8988T (cell line): ENCODE data around the gene RHBDL3.
"Not testable (repeated sequence)": the region's sequence is repeated elsewhere in the genome, so short reads cannot be mapped to it uniquely, and the experiment has no call there.

Source experiments
- DNase-seq: peaks from one replicate; pipeline ENCODE4 v3.0.0; 2011

Gene RHBDL3

DNA sequence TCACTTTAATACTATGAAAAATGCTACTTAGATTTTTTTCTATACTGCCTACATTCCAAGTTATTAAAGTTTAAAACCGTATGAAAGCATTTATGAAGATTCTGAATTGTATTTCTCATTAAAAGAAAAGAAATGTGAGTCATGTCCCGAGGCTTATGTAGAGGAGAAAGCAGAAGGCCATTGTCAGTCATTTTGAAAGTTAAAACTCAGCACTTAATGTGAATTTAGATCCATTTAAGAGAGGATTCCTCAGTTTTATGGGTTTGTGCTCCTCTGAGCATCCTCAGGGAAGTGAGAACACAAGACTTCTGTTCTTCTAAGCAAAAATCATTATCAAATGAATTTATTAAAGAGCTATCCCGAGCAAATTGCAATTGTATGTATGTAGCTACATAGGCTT, 64.5 kb downstream of the RHBDL3 start:
- DNase-seq, result no peak

DNA sequence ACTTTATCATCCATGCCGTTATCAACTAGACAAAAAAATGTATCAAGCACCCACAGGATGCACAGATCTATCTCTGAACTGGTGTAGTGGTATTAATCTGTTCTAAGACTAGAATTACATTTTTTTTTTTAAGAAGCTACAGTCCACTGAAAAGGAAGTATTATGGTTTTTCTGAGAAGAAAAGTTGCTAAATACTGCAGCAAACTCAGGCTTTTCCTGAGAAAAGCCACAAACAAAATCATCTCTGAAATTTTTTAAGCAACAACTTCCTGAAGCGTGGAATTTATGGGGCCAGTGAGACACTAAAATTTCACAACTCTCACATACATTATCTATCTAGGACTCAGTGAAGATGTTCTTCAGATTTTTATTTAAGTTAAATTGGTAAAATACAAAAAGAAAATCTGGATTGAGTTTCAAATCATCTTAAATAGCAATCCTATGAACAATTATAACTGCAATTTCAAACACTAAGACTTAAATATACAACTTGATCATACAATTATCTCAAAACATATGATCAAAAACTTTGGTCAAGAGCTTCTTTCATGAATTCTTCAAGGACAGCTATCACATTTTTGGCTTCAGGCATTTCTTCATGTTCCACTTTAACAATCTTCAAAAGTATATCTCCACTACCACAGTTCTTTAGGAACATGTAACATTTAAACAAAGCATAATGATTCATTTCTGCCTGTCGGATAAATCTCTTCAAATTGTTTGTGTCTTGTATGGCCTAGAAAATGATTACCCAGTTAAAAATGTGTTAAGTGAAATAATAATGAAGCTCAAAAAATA, 65.8 kb downstream of the RHBDL3 start:
- no peak for DNase-seq

DNA sequence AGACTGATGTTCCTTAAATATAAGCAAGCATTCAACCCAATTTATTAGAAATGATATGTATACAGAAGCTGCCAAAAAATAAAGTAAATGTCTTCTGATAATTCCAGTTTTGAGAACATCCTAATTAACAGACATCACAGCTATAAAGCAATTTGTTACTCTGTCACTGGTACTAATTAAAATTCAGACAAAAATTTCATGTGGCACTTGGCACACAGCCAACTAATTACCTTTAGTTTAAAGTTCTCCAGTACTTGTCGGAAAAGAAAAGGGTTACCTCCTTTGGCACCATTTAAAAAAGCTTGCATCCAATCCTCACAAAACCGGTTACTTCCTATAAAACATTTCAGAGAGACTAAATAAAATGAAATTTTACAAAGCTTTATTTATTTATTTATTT, 67.6 kb downstream of the RHBDL3 start:
- no peak for DNase-seq

GRCh38 chr17:32335046-32335445, 69.4 kb downstream of the RHBDL3 start:
- no peak for DNase-seq

DNA sequence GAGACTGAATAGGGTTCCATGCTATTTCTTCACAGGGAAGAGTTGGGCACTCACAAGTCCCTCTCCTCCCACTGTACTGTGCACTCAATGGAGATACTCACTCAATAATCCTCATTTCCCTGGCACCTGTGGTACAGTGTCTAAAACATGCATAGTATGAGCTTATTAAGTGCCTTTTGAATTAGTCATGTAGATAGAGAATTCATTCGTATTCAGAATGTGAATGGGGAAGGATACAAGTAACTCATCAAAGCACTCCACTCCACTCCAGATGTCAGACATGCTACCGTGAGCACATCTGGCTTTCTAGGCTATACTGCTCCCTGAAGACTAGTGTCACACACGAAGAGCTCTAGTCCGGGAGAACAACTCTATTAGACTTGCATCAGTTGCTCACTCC, 70.1 kb downstream of the RHBDL3 start:
- no peak for DNase-seq

DNA sequence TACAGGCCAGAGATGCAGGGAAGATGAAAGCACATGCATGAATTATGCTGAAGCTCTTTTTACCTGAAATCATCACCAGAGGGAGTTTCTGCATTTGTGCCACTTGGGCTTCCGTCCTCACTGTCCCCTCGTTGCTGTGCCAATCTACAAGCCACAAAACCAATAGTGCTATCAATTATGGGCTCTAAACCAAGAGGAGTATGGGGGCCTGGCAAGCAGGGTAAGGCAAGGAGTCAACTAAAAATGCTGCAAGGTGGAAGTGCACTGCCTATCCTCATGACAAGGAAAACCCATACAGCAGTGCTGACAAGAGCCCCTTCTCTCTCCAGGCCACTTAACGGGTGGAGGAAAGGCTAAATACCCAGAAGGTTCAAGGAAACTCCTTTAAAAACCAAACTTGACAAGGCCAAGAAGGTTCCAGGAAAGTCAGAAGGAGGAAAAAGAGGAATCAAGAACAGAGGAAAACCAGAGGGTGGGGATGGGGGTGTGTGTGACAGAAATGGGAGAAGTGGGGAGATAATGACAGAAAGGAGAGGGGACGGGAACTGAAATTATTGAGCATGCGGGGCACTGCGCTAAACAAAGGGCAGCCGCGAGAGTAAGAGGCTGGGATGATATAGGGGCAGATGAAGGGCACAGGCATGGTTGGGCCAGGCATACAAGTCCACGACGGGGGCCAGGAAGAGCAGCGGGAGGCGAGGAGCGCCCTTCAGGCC, 75.7 kb downstream of the RHBDL3 start:
- DNase-seq, result no peak

DNA sequence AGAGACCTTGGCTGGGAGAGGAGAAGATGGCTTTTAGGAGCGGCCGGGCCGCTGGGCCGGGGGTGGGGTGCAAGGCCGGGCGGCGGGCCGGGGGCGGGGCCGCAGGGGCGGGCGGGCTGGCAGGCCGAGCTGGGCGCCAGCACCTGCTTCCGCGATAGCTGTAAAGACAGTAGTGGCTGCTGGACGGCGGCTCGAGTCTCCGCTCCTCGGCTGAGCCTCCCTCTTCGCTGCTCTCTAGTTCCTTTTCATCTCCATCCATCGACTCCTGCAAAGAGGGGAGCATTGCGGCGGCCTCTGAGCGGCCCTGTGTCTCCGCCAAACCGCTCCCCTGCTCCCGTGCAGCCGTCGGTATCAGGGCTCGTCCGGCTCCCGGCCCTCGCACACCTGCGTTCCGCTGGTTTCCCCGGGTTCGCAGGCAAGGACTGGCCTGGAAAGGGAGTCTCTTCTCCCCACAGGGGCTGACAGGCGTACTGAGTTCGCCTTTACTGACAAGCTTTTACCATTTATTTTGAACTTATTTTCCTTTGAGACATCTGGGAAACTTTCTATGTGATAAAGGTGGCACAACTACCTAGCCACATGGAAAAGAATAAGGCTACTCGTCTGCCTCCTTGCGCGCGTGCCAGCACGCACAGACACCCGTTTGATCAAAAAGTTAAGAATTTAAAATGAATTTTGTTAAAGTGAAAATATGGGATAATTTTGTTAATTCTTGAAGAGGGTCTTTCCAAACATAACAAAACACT, 76.4 kb downstream of the RHBDL3 start, which contains the start of gene C17orf75:
Gene C17orf75 (minus strand): TSS at position 317 of the 746 bp plus-strand sequence. CDS start 34 bp downstream, at position 283.
- DNase-seq, result peak; percentile 40

DNA sequence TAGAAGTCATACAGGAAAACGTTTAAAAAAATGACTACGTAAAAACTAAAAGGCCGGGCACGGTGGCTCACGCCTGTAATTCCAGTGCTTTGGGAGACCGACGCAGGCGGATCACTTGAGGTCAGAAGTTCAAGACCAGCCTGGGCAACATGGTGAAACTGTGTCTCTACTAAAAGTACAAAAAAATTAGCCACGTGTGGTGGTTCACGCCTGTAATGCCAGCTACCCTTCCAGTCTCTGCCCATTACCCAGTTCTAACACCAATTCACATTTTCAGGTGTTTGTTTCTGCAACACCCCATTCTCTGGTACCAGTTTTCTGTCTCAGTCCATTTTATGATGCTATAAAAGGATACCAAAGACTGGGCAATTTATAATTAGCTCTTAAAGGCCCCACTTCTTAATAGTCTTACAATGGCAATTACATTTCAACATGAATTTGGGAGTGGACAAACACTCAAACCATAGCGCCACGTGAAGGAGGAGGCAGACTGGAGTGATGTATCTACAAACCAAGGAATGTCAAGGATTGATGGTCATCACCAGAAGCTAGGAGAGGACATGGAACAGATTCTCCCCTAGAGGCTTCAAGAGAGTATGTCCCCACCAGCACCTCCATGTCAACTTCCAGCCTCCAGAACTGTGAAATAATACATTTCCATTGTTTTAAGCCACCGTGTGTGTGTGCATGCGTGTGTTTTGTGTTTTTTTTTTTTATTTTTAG, 77.1 kb downstream of the RHBDL3 start:
- no peak for DNase-seq

DNA sequence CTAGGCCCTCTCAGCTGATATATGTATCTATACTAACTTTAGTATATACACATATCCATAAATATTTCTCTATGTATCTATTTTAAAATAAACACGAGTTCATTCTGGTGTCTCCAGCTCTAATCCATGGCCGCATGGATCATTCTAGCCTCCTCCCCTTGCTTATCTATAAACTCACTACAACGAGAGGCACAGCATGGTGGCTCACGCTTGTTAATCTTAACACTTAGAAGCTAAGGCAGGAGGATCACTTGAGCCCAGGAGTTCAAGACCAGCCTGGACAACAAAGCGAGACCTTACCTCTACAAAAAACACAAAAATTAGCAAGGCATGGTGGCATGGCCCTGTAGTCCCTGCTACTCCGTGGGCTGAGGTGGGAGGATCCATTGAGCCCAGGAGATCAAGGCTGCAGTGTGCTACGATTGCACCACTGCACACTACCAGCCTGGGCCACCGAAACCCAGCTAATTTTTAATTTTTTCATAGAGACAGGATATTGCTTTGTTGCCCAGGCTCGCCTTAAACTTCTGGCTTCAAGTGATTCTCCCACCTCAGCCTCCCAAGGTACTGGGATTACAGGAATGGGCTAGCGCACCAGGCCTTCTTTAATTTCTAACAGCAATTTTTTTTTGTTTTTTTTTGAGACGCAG, 80.4 kb downstream of the RHBDL3 start:
- no peak for DNase-seq

GRCh38 chr17:32348483-32348800, 82.8 kb downstream of the RHBDL3 start:
- DNase-seq, result no peak

- DNase-seq, result no peak
These were observed 83.8 kb downstream of the RHBDL3 start for GRCh38 chr17:32349503-32349853.

- peak; percentile 35 for DNase-seq
These were observed 84.4 kb downstream of the RHBDL3 start, which contains the start of gene ZNF207 for GRCh38 chr17:32349854-32350665. Gene ZNF207 (plus strand): TSS chr17:32350157. CDS start chr17:32350286, 129 bp downstream.

DNA sequence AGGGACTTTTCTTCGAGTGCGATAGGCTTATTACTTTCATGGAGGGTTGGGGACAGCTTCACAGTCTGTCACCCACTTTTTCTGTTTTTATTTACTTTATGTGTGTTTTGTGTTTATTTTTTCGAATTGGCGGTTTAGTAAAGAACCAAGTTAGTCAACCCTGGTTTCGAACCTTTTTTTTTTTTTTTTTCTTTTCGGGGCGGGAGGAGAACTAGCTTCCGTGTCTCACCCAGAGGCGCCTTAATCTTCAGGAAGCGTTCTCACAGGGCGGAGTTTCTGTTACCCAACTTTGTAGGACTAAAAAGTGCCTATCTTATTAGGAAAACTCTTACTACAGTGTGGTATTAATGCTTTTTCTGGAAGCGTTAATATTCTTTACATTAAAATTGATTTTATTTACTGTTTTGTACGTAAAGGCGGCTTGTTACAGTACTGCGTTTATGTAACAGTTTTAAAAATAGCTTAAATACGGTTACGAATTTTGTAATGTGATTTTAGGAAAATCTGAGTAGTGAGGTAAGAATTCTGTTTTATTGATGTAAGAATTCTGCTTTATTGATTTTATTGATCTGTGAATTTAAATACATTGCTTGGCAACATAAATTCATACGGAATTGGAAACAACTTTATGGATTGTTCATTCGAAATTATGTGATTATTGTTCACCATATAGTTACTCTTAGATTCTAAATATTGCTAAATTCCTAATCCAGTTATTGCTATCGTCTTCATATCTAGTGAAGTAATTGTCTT, 85.2 kb downstream of the RHBDL3 start:
- no peak for DNase-seq

DNA sequence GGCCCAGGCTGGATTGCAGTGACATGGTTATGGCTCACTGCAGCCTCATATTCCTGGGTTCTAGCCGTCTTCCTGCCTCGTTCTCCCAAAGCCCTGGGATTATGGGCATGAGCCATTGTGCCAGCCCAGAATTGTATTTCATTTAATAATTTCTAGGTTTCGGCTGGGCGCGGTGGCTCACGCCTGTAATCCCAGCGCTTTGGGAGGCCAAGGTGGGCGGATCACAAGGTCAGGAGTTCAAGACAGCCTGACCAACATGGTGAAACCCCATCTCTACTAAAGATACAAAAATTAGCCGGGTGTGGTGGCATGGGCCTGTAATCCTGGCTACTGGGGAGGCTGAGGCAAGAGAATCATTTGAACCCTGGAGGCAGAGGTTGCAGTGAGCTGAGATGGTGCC, 87.1 kb downstream of the RHBDL3 start:
- DNase-seq, result not testable (repeated sequence)

GRCh38 chr17:32355649-32356377, 90.2 kb downstream of the RHBDL3 start:
- no peak for DNase-seq

GRCh38 chr17:32356378-32356743, 90.7 kb downstream of the RHBDL3 start:
- DNase-seq, result no peak

DNA sequence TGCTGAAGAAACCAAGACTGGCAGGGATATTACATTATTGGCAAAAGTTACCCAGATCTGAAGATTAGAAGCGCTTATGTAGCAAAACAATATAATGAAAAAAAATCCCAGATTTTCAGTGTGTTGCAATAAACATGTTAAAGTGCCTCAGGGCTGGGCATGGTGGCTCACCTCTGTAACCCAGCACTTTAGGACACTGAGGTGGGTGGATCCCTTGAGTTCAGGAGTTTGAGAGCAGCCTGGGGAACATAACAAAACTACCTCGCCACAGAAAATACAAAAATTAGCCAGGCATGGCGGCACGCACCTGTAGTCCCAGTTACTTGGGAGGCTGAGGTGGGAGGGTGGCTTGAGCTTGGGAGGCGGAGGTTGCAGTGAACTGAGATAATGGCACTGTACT, 91.1 kb downstream of the RHBDL3 start:
- DNase-seq, result no peak

DNA sequence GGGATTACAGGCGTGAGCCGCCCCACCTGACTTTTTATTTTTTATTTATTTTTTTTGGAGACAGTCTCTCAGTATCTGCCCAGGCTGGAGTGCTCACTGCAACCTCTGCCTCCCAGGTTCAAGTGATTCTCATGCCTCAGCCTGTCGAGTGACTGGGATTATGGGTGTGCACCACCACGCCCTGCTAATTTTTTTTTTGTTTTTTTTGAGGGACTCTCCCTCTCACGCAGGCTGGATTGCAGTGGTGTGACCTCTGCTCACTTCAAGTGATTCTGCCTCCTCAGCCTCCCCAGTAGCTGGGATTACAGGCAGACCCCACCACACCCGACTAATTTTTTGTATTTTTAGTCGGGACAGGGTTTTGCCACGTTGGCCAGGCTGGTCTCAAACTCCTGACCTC, 92.0 kb downstream of the RHBDL3 start:
- DNase-seq, result no peak

GRCh38 chr17:32361270-32361669, 95.6 kb downstream of the RHBDL3 start:
- no peak for DNase-seq

DNA sequence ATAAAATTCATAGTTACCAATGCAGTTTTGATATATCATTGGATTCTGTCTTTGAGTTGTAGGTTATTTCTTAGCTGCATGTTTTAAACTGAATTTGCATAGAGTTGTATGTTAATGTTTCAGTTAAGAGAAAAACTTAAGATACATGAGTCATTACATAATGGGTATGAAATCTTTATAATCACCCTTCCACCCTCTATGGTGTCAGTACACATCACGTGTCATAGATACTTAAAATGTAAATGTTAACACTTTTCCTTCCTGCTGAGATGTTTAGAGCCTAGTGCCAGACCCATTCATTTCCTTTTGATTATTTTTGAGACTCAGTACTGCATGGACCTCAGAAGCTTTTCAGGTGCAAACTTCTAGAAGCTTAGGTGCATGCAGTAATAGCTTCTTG, 104.8 kb downstream of the RHBDL3 start:
- DNase-seq, result no peak
